Stimulated activated CD4-positive, alpha-beta T cell treated with anti-CD3 and anti-CD28 coated beads, Interleukin-4, amount 100 ng/mL, for 24 hours (primary cell): ENCODE data around the gene CYP1B1.

Source experiments
- DNase-seq: peaks from one replicate; pipeline ENCODE4 v3.0.0-alpha.2; 2020

CYP1B1 gene

GRCh38 chr2:38074764-38075506 is 1.0 kb downstream of the CYP1B1 start:
- DNase-seq: no peak

- no peak for DNase-seq
Observed at GRCh38 chr2:38074058-38074763, 1.7 kb downstream of the CYP1B1 start.

GRCh38 chr2:38073211-38074057 is 2.5 kb downstream of the CYP1B1 start:
- no peak for DNase-seq

GRCh38 chr2:38070438-38070837 is 5.5 kb downstream of the CYP1B1 start:
- no peak for DNase-seq

- DNase-seq: no peak
Observed at GRCh38 chr2:38068234-38068633, 7.7 kb downstream of the CYP1B1 start.

GRCh38 chr2:38066421-38067115 is 9.4 kb downstream of the CYP1B1 start:
- no peak for DNase-seq

GRCh38 chr2:38065502-38066135 is 10.3 kb downstream of the CYP1B1 start:
- DNase-seq: no peak

- DNase-seq: no peak
Observed at GRCh38 chr2:38064801-38065501, 11.0 kb downstream of the CYP1B1 start.

GRCh38 chr2:38060236-38061018 is 15.5 kb downstream of the CYP1B1 start:
- DNase-seq: no peak

GRCh38 chr2:38057651-38058410 is 18.1 kb downstream of the CYP1B1 start:
- DNase-seq: no peak

- DNase-seq: no peak
Observed at GRCh38 chr2:38056216-38056615, 19.7 kb downstream of the CYP1B1 start.

- no peak for DNase-seq
Observed at GRCh38 chr2:38045811-38046210, 30.1 kb downstream of the CYP1B1 start.

GRCh38 chr2:38039121-38039910 is 36.6 kb downstream of the CYP1B1 start:
- DNase-seq: no peak

GRCh38 chr2:38038682-38039081 is 37.3 kb downstream of the CYP1B1 start:
- no peak for DNase-seq

GRCh38 chr2:38037757-38038621 is 38.0 kb downstream of the CYP1B1 start:
- DNase-seq: peak; percentile 36

- no peak for DNase-seq
Observed at GRCh38 chr2:38037325-38037724, 38.6 kb downstream of the CYP1B1 start.

GRCh38 chr2:38035968-38036367 is 40.0 kb downstream of the CYP1B1 start:
- DNase-seq: no peak

- DNase-seq: no peak
Observed at GRCh38 chr2:38033646-38034045, 42.3 kb downstream of the CYP1B1 start.
